Right atrium auricular region (tissue), 2 donors: Measurements from ENCODE around the gene FANCF. TPM values are rescaled to one million over a fixed set of nuclear protein-coding genes. Genes with fewer than 3 reads are reported as not detected.

Source experiments
- DNase-seq: peaks from one replicate; pipeline ENCODE4 v3.0.0-alpha.2; 2019; ENCODE audit warnings: low spot score
- H3K27ac ChIP-seq, 2 donors: fragments of 200-600 bp; sonication (generic); 1 replicate in 1 of 2; 2 replicates in 1 of 2; pipeline ENCODE4 v1.5.1; 2016 to 2019
- H3K27me3 ChIP-seq, 2 donors: fragments of 200-600 bp; sonication (generic); one replicate each; pipeline versions ENCODE4 v1.5.1 to v1.6.0; 2017 to 2019
- H3K36me3 ChIP-seq: fragments of 200-600 bp; sonication (generic); one replicate; pipeline ENCODE4 v1.5.1; 2016
- H3K4me1 ChIP-seq, 2 donors: fragments of 200-600 bp; sonication (generic); one replicate each; pipeline versions ENCODE4 v1.5.1 to v1.6.0; 2017 to 2019
- H3K4me3 ChIP-seq, 2 donors: fragments of 200-600 bp; sonication (generic); 1 replicate in 1 of 2; 2 replicates in 1 of 2; pipeline ENCODE4 v1.5.1; 2017 to 2019; ENCODE audit warnings: mild to moderate bottlenecking in 1 of 2, moderate library complexity in 1 of 2
- H3K9me3 ChIP-seq, 2 donors: fragments of 200-600 bp; sonication (generic); one replicate each; pipeline ENCODE4 v1.5.1; 2019
- total RNA-seq, 2 donors: library from RNA; depleted of rRNA; stranded (reverse); fragments of >200 nt; gene quantifications; one replicate each; pipeline ENCODE4 v1.1.0, GENCODE V29; 2016
- TF ChIP-seq, protein P1 (sequence below), 2 donors: fragments of 200-600 bp; sonication (generic); IDR thresholded peaks; one replicate each; pipeline ENCODE4 v1.5.1; 2019; ENCODE audit warnings: antibody characterized with exemption in 2 of 2

FANCF gene
- total RNA-seq, 2 donors from 2014 or later, result 3.6 to 4.8 TPM

- no peak overlapping the region for H3K27ac ChIP-seq
- no peak for DNase-seq
These were observed 7.8 kb upstream of the FANCF start for GRCh38 chr11:22633354-22633902.

GRCh38 chr11:22627421-22627820 is 1.8 kb upstream of the FANCF start:
- Histone ChIP-seq H3K27me3 (no peaks in the 10 kb centered on the region), H3K36me3 (no peaks in the 10 kb centered on the region), H3K27ac (no peak overlapping the region), H3K4me3 (no peak overlapping the region), H3K9me3 (no peaks in the 10 kb centered on the region), H3K4me1 (peaks cover 0 to 9% of the 10 kb centered on the region in 2 donors)
- TF ChIP-seq, protein P1, sequence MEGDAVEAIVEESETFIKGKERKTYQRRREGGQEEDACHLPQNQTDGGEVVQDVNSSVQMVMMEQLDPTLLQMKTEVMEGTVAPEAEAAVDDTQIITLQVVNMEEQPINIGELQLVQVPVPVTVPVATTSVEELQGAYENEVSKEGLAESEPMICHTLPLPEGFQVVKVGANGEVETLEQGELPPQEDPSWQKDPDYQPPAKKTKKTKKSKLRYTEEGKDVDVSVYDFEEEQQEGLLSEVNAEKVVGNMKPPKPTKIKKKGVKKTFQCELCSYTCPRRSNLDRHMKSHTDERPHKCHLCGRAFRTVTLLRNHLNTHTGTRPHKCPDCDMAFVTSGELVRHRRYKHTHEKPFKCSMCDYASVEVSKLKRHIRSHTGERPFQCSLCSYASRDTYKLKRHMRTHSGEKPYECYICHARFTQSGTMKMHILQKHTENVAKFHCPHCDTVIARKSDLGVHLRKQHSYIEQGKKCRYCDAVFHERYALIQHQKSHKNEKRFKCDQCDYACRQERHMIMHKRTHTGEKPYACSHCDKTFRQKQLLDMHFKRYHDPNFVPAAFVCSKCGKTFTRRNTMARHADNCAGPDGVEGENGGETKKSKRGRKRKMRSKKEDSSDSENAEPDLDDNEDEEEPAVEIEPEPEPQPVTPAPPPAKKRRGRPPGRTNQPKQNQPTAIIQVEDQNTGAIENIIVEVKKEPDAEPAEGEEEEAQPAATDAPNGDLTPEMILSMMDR (IDR thresholded peaks at IDR 0.05), result no peak
- no peak for DNase-seq

More at GRCh38 chr11:22633354-22633902, 7.8 kb upstream of the FANCF start:
- Histone ChIP-seq H3K4me3 (no peak overlapping the region), H3K9me3 (no peaks in the 10 kb centered on the region), H3K4me1 (no peaks in the 10 kb centered on the region), H3K36me3 (no peaks in the 10 kb centered on the region), H3K27me3 (no peaks in the 10 kb centered on the region)
- TF ChIP-seq, protein P1 (IDR thresholded peaks at IDR 0.05), result no peak

- H3K4me3 ChIP-seq, result no peak overlapping the region
- H3K27me3 ChIP-seq, result no peaks in the 10 kb centered on the region
- H3K27ac ChIP-seq, result no peak overlapping the region
- no peak for DNase-seq
- no peaks in the 10 kb centered on the region for H3K36me3 ChIP-seq
- peaks cover 0 to 9% of the 10 kb centered on the region in 2 donors for H3K4me1 ChIP-seq
- TF ChIP-seq, protein P1 (IDR thresholded peaks at IDR 0.05), result no peak
- H3K9me3 ChIP-seq, result no peaks in the 10 kb centered on the region
These were observed 1.1 kb upstream of the FANCF start for GRCh38 chr11:22626573-22627239.

DNA sequence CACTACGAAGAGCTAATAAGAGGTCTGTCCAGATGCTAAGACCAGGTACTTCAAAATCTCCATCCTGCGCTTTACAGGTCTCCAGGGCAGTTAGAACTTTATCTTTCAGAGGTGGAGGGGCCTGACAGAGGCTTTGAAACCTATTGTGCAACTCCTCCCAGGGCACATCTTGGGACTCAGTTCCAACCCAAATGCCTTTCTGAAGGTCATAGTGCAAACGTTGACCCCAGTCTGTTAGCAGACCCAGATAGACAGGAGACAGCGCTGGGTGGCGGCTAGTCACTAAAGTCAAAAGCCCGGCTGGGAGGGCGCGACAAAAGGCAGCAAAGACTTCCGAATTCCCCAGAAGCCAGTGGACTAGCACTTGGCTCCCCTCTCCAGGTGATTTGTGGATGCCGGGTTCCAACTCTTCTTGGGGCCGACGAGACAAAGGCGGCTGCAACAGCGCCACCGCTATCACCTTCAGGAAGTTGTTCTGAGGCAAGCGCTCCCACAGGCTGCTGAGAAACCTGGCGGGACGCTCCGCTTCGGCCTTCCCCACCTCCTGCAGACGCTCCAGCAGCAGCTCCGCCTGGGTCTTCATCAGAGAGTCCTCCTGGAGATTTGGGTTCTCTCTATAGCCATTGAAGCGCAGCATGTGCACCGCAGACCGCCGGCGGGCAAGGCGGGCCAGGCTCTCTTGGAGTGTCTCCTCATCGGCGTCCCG is 728 bp downstream of the FANCF start:
- H3K36me3 ChIP-seq, result no peaks in the 10 kb centered on the region
- TF ChIP-seq, protein P1 (IDR thresholded peaks at IDR 0.05), result peak in 1 of 2 donors; percentile 67
- no peaks in the 10 kb centered on the region for H3K9me3 ChIP-seq
- H3K4me1 ChIP-seq, result peaks cover 0 to 9% of the 10 kb centered on the region in 2 donors
- no peaks in the 10 kb centered on the region for H3K27me3 ChIP-seq
- peak overlapping the region; percentile 82 to 90 for H3K27ac ChIP-seq
- peak; percentile 60 for DNase-seq
- H3K4me3 ChIP-seq, result peak overlapping the region; percentile 89 to 91

DNA sequence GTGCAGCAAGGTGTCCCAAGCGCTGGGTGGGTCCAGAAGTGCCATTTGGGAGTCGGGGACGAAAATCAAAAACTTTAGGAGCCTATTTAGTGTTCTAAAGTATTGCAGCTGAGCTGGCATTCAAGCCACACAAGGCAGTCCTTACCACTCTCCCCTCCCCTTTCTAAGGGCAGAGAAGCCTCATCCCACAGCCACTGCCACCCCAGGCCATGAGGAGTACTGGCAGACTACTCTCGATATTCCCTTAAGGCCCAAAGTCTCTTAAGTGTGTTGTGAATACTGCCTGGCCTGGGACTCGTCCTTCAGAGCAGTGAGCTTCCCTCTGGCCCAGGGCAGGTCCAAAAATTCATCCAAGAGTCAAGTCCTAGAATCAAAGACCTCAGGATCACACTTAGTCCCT is 7.8 kb downstream of the FANCF start:
- Histone ChIP-seq H3K4me1 (no peaks in the 10 kb centered on the region), H3K4me3 (no peak overlapping the region), H3K36me3 (no peaks in the 10 kb centered on the region), H3K27me3 (no peaks in the 10 kb centered on the region), H3K27ac (no peak overlapping the region), H3K9me3 (no peaks in the 10 kb centered on the region)
- TF ChIP-seq, protein P1 (IDR thresholded peaks at IDR 0.05), result no peak
- DNase-seq, result no peak
